Pancreas (tissue), 10 donors: ENCODE results near the gene ALAD. TPM values are rescaled to one million over a fixed set of nuclear protein-coding genes. Genes with fewer than 3 reads are reported as not detected.

ENCODE experiments used
- ATAC-seq, 4 donors: fragments of 200-7000 bp; cut with Tn5 transposase; one replicate each; pipeline versions ENCODE4 v1.8.0 to v1.9.1; 2020; ENCODE audit warnings: mild to moderate bottlenecking in 4 of 4, moderate library complexity in 4 of 4
- DNase-seq, 6 donors: peaks; one replicate each; pipeline ENCODE4 v3.0.0-alpha.2; 2020
- FAIRE-seq: peaks from 2 replicates; lab custom pipeline; 2012; peaks lifted over from hg19 to GRCh38; lab: Jason Lieb, UNC
- H3K27ac ChIP-seq, 4 donors: fragments of 200-600 bp; sonication (generic); 1 replicate in 3 of 4; 2 replicates in 1 of 4; pipeline versions ENCODE4 v1.5.0 to v1.8.0; 2020
- H3K27me3 ChIP-seq, 4 donors: fragments of 200-600 bp; one replicate each; pipeline ENCODE4 v1.8.0; 2021
- H3K36me3 ChIP-seq, 3 donors: fragments of 200-600 bp; sonication (generic) in 1 of 3; one replicate each; pipeline versions ENCODE4 v1.5.0 to v1.8.0; 2020 to 2021
- H3K4me1 ChIP-seq, 3 donors: fragments of 200-600 bp; one replicate each; pipeline ENCODE4 v1.8.0; 2021
- H3K4me3 ChIP-seq, 4 donors: fragments of 200-600 bp; sonication (generic) in 2 of 4; one replicate each; pipeline versions ENCODE4 v1.5.0 to v1.8.0; 2020 to 2021
- H3K9me3 ChIP-seq, 4 donors: fragments of 200-600 bp; one replicate each; pipeline ENCODE4 v1.8.0; 2021
- WGBS, 2 donors: extraction: QIAGEN DNeasy Blood & Tissue Kit; methylation state at CpG; one replicate each; pipeline ENCODE4 v1.1.7; 2013; 5-methylcytosine and 5-hydroxymethylcytosine counted together
- intact Hi-C, 3 donors: fragments of 100-400 bp; cut with DNase I; formaldehyde crosslinking; loops; one replicate each; pipeline versions ENCODE4 v1.11.1 to v1.14.2; 2022
- polyA plus RNA-seq, 2 donors: library from polyadenylated mRNA; stranded (reverse); fragments of 200-250 nt; gene quantifications; one replicate each; pipeline ENCODE4 v1.2.3, GENCODE V29; 2013
- total RNA-seq, 6 donors: library from RNA; stranded (reverse); fragmentation: NEBNext Ultra II Directional in 4 of 6; extraction: Animal tissue kit (Norgen Biotek cat#: 25700) in 4 of 6; gene quantifications; one replicate each; pipeline versions ENCODE4 v1.2.1 to v1.2.4, GENCODE V29; 2021 to 2023
- TF ChIP-seq, protein P1 (sequence below), 4 donors: fragments of 200-600 bp; sonication (generic) in 3 of 4; IDR thresholded peaks; one replicate each; pipeline versions ENCODE4 v1.5.0 to v1.8.0; 2021; ENCODE audit warnings: antibody characterized with exemption in 4 of 4
- donor health status: healthy with polysubstance abuse.
- donor health status: DM: no; HTN: no; CAD: no; lungs with moderate emphysema.
- donor health status: DM: no; HTN: no; CAD: no.
- donor health status: control.
- donor health status: control.
- donor health status: Bipolar disorder and iron deficiency.
- donor health status: DM: yes; HTN: yes; CAD: no.
- donor health status: DM: no; HTN: no; CAD: no.
- donor health status: DM: no; HTN: no; CAD: no.
- donor health status: DM: yes; HTN: yes; CAD: no.

ALAD gene
- total and polyA plus RNA-seq, 8 donors: 35.7 to 60.3 (median 44.9) TPM

GRCh38 chr9:113393281-113393680 lies 7.8 kb downstream of the ALAD start:
- peaks cover 30 to 40% (median 39%) of the 10 kb centered on the region in 3 donors for H3K4me1 ChIP-seq
- no peak overlapping the region for H3K27ac ChIP-seq
- no peak overlapping the region for H3K4me3 ChIP-seq
- no peaks in the 10 kb centered on the region for H3K9me3 ChIP-seq
- 93 to 94% methylated on average over 7 of the region's 7 CpGs for WGBS, 2 donors
- no peak for ATAC-seq
- peak in 1 of 6 donors; percentile 13 for DNase-seq
- H3K36me3 ChIP-seq: peaks cover 0 to 32% (median 11%) of the 10 kb centered on the region in 3 donors
- FAIRE-seq: no peak
- TF ChIP-seq, protein P1, sequence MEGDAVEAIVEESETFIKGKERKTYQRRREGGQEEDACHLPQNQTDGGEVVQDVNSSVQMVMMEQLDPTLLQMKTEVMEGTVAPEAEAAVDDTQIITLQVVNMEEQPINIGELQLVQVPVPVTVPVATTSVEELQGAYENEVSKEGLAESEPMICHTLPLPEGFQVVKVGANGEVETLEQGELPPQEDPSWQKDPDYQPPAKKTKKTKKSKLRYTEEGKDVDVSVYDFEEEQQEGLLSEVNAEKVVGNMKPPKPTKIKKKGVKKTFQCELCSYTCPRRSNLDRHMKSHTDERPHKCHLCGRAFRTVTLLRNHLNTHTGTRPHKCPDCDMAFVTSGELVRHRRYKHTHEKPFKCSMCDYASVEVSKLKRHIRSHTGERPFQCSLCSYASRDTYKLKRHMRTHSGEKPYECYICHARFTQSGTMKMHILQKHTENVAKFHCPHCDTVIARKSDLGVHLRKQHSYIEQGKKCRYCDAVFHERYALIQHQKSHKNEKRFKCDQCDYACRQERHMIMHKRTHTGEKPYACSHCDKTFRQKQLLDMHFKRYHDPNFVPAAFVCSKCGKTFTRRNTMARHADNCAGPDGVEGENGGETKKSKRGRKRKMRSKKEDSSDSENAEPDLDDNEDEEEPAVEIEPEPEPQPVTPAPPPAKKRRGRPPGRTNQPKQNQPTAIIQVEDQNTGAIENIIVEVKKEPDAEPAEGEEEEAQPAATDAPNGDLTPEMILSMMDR (IDR thresholded peaks at IDR 0.05): no peak
- intact Hi-C loops: loop anchor here in 2 of 3 donors (10.0 kb wide), 1 partner anchor 48 kb away; the partner anchor contains the start of genes BSPRY (in 2 of the 2) and WDR31 (in 2 of the 2)
- H3K27me3 ChIP-seq: no peaks in the 10 kb centered on the region

- Histone ChIP-seq H3K9me3 (no peaks in the 10 kb centered on the region), H3K36me3 (peaks cover 0 to 32% (median 11%) of the 10 kb centered on the region in 3 donors), H3K27me3 (no peaks in the 10 kb centered on the region), H3K4me1 (peaks cover 26 to 46% (median 40%) of the 10 kb centered on the region in 3 donors), H3K27ac (no peak overlapping the region), H3K4me3 (no peak overlapping the region)
- no peak for FAIRE-seq
- WGBS, 2 donors: 94 to 95% methylated on average over 7 of the region's 7 CpGs
- DNase-seq: no peak
- no peak for ATAC-seq
- intact Hi-C loops: loop anchor here in 2 of 3 donors (10.0 kb wide), 1 partner anchor 47 kb away; the partner anchor contains the start of genes BSPRY (in 2 of the 2) and WDR31 (in 2 of the 2)
- TF ChIP-seq, protein P1 (IDR thresholded peaks at IDR 0.05): no peak
Observed at GRCh38 chr9:113391917-113392316, 9.2 kb downstream of the ALAD start.

GRCh38 chr9:113390192-113390960 lies 10.7 kb downstream of the ALAD start:
- peaks cover 0 to 32% (median 11%) of the 10 kb centered on the region in 3 donors for H3K36me3 ChIP-seq
- WGBS, 2 donors: 88 to 90% methylated on average over 17 of the region's 17 CpGs
- no peaks in the 10 kb centered on the region for H3K27me3 ChIP-seq
- H3K4me3 ChIP-seq: no peak overlapping the region
- intact Hi-C loops: loop anchor here in 2 of 3 donors (10.0 kb wide), 1 partner anchor 46 kb away; the partner anchor contains the start of genes BSPRY (in 2 of the 2) and WDR31 (in 2 of the 2)
- ATAC-seq (no peak), FAIRE-seq (no peak), DNase-seq (peak in 1 of 6 donors; percentile 13)
- peaks cover 32 to 45% (median 42%) of the 10 kb centered on the region in 3 donors for H3K4me1 ChIP-seq
- no peaks in the 10 kb centered on the region for H3K9me3 ChIP-seq
- no peak overlapping the region for H3K27ac ChIP-seq
- TF ChIP-seq, protein P1 (IDR thresholded peaks at IDR 0.05): no peak

DNA sequence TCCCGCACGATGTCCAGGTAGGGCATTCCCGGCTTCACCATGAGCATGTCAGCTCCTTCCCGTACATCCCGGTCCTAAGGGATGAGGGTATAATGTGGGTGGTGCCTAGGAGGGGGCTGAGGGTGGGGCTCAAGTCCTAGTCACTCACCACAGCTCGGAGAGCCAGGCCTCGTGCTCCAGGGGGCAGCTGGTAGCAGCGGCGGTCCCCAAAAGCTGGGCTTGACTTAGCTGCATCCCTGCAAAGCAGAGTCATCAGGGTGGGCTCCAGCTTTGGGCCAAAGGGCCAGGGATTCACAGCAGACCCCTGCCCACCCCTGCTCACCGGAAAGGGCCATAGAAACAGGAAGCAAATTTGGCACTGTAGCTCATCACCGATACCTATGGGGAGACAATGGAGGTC lies 11.6 kb downstream of the ALAD start:
- Histone ChIP-seq H3K4me1 (peaks cover 32 to 38% (median 36%) of the 10 kb centered on the region in 3 donors), H3K27me3 (no peaks in the 10 kb centered on the region), H3K4me3 (no peak overlapping the region), H3K36me3 (peaks cover 0 to 32% (median 11%) of the 10 kb centered on the region in 3 donors), H3K27ac (peak overlapping the region; percentile 18 to 80 (median 75)), H3K9me3 (no peaks in the 10 kb centered on the region)
- intact Hi-C loops: no loop called here
- ATAC-seq (no peak), DNase-seq (no peak), FAIRE-seq (no peak)
- TF ChIP-seq, protein P1 (IDR thresholded peaks at IDR 0.05): no peak
- 84 to 86% methylated on average over 11 of the region's 11 CpGs for WGBS, 2 donors
